Skin epidermis (tissue), 12 donors: ENCODE data around the gene SDCBP2.
"Not testable (repeated sequence)": the region's sequence is repeated elsewhere in the genome, so short reads cannot be mapped to it uniquely, and the experiment has no call there.

ENCODE experiments used
- H3K27ac ChIP-seq, 21 experiments: fragments of 200-600 bp; sonication (generic) in 11 of 21; one replicate each; pipeline ENCODE4 v1.5.0; 2020; ENCODE audit warnings: mild to moderate bottlenecking in 3 of 21, inconsistent platforms in 2 of 21, moderate library complexity in 2 of 21
- H3K4me3 ChIP-seq, 7 experiments: fragments of 200-600 bp; sonication (generic) in 2 of 7; one replicate each; pipeline ENCODE4 v1.5.0; 2020; ENCODE audit warnings: inconsistent platforms in 2 of 7, mild to moderate bottlenecking in 2 of 7, moderate library complexity in 1 of 7

The SDCBP2 gene

DNA sequence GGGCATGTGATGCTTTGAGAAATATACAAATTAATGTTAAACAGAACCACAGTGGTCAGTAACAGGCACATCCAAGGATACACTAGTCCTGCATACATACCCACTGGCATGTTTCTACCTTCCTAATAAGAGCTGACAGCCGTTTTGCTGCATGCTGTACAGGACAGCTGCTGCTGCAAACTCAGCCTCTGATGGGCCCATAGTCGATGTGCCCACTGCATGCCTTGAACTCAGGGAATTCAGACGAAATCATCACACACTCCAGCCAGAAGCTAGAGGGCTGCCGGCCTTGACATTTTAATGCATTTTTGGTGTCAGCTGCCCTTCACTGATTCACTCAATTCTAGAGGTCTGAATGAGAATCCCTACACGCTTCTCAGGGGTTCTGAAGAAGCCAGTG, 34.6 kb upstream of the SDCBP2 start:
- no peak overlapping the region for H3K4me3 ChIP-seq
- peak overlapping the region in 1 of 21 experiments; percentile 1 for H3K27ac ChIP-seq

DNA sequence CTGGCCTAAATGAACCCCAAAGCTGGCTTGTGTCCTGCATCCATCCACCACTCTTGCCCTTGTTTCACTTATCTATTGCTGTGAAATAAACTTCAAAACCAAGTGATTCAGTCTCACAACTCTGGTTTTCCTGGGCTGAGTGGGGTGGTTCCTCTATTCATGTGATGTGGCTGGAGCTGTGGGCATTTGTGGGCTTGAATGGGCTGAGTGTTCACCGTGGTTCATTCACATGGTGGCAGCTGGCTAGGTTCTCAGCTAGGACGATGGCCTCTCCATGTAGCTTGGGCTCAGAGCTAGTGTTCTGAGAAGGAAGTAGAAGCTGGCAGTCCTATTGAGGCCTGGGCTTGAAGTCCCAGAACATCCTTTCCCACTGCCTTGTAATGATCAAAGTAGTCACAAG, 33.5 kb upstream of the SDCBP2 start:
- Histone ChIP-seq H3K27ac (no peak overlapping the region), H3K4me3 (no peak overlapping the region)

DNA sequence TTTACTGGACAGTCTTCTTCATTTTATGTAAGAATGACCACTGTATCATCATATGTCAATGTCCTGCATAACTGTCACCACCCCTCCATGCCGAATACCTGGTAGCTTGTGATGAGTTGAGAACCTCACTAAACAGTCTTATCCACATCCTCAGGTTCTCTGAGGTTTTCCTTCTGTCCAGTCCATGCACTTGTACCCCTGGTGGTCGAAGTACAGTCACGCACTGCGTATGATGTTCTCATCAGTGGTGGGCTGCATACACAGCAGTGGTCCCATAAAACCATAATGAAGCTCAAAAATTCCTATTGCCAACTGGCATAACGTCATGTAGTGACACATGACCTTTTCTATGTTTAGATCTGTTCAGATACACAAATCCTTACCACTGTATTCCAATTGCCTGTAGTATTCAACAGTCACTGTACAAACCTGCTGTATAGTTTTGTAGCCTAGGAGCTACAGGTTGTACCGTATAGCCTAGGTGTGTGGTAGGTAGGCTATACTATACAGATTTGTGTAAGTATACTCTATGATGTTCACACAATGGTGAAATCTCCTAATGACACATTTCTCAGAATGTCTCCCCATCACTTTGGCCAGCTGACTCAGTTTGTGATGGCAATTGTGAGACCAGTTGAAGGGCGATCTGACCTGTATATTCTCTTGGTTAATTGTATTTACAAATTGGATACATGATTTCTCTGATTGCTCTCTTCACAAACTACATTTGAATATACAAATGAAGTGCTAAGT, 31.3 kb upstream of the SDCBP2 start:
- no peak overlapping the region for H3K4me3 ChIP-seq
- no peak overlapping the region for H3K27ac ChIP-seq

DNA sequence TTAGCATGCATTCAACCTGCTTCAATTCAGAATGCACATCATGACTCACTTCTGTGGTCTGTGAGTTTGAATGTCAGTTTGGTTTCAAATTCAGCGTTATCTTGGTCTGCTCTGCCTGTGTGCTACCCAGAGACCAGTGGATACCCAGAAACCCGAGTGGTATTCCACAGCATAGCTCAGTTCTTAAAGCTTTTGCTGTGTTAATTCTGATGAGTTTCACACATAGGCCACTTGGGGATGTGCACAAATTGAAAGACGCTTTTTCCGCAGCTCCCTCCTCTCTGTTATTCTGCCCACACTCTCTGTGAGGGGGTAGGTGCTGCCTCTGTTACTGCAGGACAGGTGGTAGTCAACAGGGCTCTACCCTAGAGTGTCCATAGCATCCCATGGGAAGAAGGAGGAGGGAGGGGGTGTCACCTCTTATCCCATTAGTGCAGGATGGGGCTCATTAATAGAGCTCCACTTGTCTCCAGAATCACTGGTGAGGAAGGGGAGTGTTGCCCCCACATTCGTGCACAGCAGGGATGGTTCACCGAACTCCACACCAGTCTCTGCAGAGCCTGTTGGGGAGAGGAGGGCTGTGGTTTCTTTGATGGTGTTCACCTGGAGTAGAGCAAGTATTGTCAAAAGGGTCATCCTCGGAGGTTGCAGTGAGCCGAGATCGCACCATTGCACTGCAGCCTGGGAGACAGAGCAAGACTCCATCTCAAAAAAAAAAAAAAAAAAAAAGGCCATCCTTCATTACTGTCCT, 29.2 kb upstream of the SDCBP2 start:
- H3K4me3 ChIP-seq: no peak overlapping the region
- peak overlapping the region in 1 of 21 experiments; percentile 27 for H3K27ac ChIP-seq

DNA sequence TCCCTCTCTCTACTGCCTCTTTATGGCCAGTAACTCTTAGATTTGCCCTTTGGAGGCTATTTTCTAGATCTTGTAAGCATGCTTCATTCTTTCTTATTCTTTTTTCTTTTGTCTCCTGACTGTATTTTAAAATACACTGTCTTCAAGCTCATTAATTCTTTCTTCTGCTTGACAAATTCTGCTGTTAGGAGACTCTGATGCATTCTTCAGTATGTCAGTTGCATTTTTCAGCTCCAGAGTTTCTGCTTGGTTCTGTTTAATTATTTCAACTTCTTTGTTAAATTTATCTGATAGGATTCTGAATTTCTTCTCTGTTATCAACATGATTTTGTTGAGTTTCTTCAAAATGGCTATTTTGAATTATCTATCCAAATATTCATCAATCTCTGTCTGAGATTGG, 25.0 kb upstream of the SDCBP2 start:
- Histone ChIP-seq H3K4me3 (no peak overlapping the region), H3K27ac (no peak overlapping the region)

GRCh38 chr20:1346315-1346969, 17.5 kb upstream of the SDCBP2 start:
- H3K27ac ChIP-seq: no peak overlapping the region
- H3K4me3 ChIP-seq: no peak overlapping the region

DNA sequence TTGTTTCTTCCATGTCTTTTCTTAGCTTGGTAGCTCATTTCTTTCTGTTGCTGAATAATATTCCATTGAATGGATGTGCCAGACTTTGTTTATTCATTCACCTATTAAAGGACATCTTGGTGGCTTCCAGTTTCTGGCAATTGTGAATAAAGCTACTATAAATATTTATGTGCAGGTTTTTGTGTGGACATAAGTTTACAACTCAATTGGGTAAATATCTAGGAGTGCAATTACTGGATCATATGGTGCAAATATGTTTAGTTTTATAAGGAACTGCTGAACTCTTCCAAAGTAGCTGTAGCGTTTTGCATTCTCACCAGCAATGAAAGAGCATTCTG, 16.8 kb upstream of the SDCBP2 start:
- no peak overlapping the region for H3K4me3 ChIP-seq

DNA sequence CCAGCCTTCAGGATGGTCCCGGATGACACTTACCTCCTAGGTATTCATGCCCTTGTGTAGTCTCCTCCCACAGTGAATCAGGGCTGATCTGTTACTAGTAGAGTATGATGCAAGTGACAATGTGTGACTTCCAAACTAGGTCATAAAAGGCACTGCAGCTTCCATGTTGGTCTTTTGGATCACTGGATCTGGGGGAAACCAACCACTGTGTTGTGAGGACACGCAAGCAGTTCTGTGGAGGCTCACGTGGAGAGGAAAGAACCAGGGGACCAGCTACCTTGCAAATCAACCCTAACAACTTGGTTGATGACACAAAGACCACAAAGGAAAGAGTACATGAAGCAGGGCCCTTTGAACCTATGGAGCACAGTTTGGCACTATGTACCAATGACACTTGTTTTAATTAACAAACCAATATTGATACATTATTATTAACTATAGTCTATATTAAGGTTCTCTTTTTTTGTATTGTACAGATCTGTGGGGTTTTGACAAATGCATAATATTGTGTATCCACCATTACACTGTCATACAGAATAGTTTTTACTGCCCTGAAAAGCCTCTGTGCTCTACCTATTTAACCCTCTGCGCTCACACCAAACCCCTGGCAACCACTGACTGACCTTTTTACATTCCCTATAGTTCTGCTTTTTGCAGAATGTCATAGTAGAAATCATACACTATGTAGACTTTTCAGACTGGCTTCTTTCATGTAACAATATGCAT, 16.3 kb upstream of the SDCBP2 start:
- Histone ChIP-seq H3K27ac (no peak overlapping the region), H3K4me3 (no peak overlapping the region)

More for the DNA sequence above, 16.8 kb upstream of the SDCBP2 start:
- H3K27ac ChIP-seq: no peak overlapping the region

DNA sequence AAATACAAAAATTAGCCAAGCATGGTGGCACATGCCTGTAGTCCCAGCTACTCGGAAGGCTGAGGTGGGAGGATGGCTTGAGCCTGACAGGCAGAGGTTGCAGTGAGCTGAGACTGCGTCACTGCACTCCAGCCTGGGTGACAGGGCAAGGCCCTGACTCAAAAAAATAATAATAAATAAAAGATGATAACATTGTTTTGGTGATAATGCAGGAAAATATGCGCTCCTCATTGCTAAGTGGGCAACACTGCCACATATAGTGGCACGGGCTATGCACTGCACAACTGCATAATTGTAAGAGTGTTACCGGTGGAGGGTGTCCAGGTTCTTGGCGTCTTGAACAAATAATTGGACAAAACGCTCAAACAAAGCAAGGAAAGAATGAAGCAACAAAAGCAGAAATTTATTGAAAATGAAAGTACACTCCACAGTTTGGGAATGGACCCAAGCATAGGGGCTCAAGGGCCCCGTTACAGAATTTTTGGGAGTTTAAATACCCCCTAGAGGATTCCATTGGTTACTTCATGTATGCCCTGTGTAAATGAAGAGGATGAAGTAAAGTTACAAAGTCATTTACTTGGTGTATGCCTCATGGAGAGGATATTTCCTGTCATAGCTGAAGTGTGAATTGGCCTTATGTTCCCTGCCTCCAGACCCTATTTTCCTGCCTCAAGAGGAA, 14.6 kb upstream of the SDCBP2 start:
- H3K27ac ChIP-seq, H3K4me3 ChIP-seq: not testable (repeated sequence)

GRCh38 chr20:1341561-1342265, 12.8 kb upstream of the SDCBP2 start:
- no peak overlapping the region for H3K27ac ChIP-seq
- no peak overlapping the region for H3K4me3 ChIP-seq

DNA sequence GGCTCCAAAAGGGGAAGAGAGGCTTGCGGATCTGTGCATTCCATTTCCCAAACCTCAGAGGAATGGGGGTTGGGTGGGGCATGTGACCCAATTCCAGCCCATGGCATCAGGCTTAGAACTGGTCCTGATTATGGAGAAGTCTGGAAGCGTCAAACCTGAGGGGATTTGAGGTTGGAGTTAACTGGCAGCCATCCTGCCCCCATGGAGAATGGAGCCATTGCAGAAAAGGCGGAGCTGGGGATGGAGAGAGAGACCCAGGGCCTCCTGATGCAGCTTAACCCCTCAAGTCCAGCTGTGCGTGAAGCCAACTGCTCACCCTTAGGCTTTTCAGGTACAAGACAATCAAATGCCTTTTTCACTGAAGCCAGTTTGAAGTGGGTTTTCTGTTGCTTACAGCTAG, 9.9 kb upstream of the SDCBP2 start:
- Histone ChIP-seq H3K4me3 (no peak overlapping the region), H3K27ac (peak overlapping the region in 2 of 21 experiments; percentile 52 to 63)

- H3K27ac ChIP-seq: peak overlapping the region in 10 of 21 experiments; percentile 6 to 69 (median 46)
- H3K4me3 ChIP-seq: no peak overlapping the region
Measured at GRCh38 chr20:1338096-1338495, 9.2 kb upstream of the SDCBP2 start.

DNA sequence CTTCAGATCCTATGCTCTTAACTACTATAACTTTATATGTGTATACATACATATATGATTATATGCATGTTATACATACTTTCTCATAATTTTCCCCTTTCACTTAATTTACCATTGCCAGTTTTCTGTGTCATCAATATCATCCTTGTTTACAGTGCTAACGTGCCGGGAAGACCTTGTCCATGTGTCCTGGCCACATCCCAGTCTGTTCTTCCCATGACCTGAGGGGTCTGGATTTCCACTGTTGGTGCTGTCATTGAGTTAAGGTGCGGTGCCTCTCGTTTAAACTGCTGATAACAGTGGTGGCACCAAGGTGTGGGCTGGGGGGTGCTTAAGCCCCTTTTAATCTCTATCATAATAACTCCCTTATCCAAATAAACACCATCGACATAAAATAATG, 8.5 kb upstream of the SDCBP2 start:
- no peak overlapping the region for H3K4me3 ChIP-seq
- peak overlapping the region in 11 of 21 experiments; percentile 17 to 69 (median 51) for H3K27ac ChIP-seq

DNA sequence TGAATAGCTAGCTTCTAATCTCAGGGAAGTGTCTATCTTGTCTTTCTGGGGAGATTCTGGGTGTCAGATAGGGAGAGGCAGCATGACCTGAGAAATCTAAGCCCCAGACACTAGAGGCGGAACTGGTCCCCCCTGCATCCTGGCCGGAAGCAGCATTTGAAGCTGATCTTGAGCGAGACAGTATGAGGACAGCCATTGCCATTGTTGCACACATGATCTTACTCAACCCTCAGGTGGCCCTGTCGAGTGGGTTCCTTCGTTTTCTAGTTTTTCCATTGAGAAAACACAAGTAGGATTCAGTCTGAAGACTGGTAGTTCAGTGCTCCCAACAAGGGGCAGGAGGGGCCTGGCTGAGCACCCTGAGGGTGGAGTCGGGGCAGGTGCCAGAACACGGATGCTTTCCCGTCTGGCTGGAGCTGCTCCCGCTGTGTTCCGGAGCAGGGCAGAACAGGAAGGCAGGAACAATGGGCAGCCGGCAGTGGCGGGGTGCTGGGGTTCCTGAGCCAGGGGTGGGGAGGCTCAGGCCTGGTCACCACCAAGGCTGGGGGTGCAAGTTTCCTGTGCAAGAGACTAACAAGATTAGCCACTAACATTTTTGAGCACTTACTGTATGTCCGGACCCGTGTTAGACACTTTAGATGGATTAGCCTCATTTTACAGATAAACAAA, 7.9 kb upstream of the SDCBP2 start:
- Histone ChIP-seq H3K4me3 (no peak overlapping the region), H3K27ac (peak overlapping the region in 12 of 21 experiments; percentile 15 to 78 (median 54))

DNA sequence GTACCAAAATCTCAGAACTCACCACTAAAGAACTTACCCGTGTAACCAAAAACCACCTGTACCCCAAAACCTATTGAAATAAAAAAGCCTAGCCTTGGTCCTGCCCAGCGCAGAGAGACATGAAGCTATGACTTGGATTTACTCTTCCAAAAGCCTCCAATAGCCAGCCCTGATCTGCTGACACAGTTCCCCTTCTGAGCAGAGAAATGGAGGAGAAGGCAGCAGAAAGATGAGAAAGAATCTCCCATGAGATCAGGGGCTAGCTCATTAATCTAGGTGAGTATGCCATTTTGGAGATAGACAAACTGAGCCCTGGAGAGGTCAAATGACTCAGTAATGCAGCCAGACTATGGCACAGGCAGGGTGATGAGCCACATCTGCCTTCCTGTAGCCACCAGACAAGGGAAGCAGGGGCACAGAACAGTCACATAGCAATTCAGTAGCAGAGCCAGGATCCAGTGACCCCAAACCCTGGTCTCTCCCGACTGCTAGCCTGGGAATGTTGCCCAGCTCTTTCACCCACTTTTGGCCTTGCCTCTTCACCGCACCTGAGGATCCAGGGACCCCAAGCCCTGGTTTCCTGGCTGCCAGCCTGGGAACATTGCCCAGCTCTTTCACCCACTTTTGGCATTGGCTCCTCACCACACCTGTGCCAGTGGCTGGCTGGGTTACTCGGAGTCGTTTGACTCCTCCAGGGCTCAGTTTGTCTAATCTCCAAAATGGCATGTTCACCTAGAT, 7.2 kb upstream of the SDCBP2 start:
- no peak overlapping the region for H3K4me3 ChIP-seq
- peak overlapping the region in 13 of 21 experiments; percentile 6 to 78 (median 47) for H3K27ac ChIP-seq

- H3K4me3 ChIP-seq: no peak overlapping the region
- H3K27ac ChIP-seq: peak overlapping the region in 4 of 21 experiments; percentile 7 to 21 (median 14)
Measured at GRCh38 chr20:1334761-1335160, 5.8 kb upstream of the SDCBP2 start.

DNA sequence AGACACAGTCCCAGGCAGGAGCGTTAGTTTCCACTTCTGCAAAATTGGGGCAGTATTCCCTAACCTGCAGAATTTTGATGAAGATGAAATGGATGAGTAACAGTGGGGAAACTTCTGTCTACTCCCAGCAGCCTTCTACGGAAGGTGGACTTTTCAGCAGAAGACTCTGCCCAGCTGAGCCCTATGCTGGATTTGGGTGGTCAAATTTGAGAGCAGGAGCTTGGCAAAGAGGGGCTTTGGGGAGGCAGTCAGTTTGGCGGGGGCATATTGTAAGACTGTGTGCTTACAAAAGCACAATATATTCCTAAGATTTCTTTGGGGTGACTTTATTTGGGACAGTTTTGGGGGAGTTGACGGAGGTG, 5.4 kb upstream of the SDCBP2 start:
- Histone ChIP-seq H3K4me3 (no peak overlapping the region), H3K27ac (peak overlapping the region in 3 of 21 experiments; percentile 13 to 21 (median 16))
